BJ (cell line): ENCODE data around the gene ALKBH4. TPM values are rescaled to one million over a fixed set of nuclear protein-coding genes. Genes with fewer than 3 reads are reported as not detected.
"Not testable (repeated sequence)": the region's sequence is repeated elsewhere in the genome, so short reads cannot be mapped to it uniquely, and the experiment has no call there.

Experiments
- CTCF ChIA-PET: fragments of 350-600 bp; formaldehyde crosslinking; extraction: SDS; loops from one replicate; lab custom pipeline; 2021; ENCODE audit warnings: antibody characterized with exemption, inconsistent platforms; lab: Yijun Ruan, JAX
- POLR2A ChIA-PET: fragments of 300-600 bp; sonication (Branson Sonifier 250); formaldehyde crosslinking; extraction: SDS; loops from one replicate; lab custom pipeline; 2021; ENCODE audit warnings: antibody characterized with exemption; lab: Charles Lee
- DNase-seq: peaks from one replicate; pipeline ENCODE4 v3.0.0-alpha.2; 2011; ENCODE audit warnings: low read depth
- H3K27me3 ChIP-seq: 2 replicates; pipeline ENCODE4 v1.6.0; 2011; ENCODE audit warnings: low read length; ENCODE audit not compliant: control insufficient read depth, insufficient read depth
- H3K36me3 ChIP-seq: 2 replicates; pipeline ENCODE4 v1.5.1; 2011; ENCODE audit warnings: low read length; ENCODE audit not compliant: control insufficient read depth, insufficient read depth
- H3K4me3 ChIP-seq: 2 replicates; pipeline ENCODE4 v1.5.1; 2011; ENCODE audit warnings: low read depth, mild to moderate bottlenecking, control low read depth, low read length
- polyA plus RNA-seq: library from polyadenylated mRNA; depleted of rRNA; stranded (reverse); fragments of >200 nt; gene quantifications from 2 replicates; pipeline ENCODE4 v1.2.3, GENCODE V29; 2011
- TF ChIP-seq, protein P1 (sequence below): IDR thresholded peaks from 2 replicates; pipeline ENCODE4 v1.5.1; 2011; ENCODE audit warnings: low read depth, mild to moderate bottlenecking, control low read depth, inconsistent platforms, low read length, moderate library complexity; ENCODE audit not compliant: insufficient read depth

Gene ALKBH4
- polyA plus RNA-seq, 1 experiment, result 5.9 TPM

DNA sequence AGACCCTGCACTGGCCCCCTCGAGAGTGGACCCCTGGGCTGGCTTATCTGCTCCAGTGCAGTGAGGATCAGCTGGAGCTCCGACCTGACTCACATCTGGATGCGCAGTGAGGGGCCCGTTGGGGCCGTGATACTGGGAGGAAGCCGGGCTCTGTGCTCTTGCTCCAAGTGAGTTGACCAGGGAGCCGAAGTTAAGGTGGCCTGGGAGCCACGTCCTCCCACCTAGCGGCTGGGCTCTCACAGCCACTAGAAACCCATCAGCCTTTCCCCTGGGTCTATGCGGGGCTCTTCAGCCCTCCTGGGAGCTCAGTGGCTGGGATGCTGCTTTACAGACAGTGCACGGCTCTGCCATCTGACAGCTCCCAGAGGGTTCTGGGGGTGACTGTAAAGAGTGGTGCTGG lies 9.1 kb downstream of the ALKBH4 start:
- TF ChIP-seq, protein P1, sequence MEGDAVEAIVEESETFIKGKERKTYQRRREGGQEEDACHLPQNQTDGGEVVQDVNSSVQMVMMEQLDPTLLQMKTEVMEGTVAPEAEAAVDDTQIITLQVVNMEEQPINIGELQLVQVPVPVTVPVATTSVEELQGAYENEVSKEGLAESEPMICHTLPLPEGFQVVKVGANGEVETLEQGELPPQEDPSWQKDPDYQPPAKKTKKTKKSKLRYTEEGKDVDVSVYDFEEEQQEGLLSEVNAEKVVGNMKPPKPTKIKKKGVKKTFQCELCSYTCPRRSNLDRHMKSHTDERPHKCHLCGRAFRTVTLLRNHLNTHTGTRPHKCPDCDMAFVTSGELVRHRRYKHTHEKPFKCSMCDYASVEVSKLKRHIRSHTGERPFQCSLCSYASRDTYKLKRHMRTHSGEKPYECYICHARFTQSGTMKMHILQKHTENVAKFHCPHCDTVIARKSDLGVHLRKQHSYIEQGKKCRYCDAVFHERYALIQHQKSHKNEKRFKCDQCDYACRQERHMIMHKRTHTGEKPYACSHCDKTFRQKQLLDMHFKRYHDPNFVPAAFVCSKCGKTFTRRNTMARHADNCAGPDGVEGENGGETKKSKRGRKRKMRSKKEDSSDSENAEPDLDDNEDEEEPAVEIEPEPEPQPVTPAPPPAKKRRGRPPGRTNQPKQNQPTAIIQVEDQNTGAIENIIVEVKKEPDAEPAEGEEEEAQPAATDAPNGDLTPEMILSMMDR, result no peak
- CTCF ChIA-PET, result no interaction called here

DNA sequence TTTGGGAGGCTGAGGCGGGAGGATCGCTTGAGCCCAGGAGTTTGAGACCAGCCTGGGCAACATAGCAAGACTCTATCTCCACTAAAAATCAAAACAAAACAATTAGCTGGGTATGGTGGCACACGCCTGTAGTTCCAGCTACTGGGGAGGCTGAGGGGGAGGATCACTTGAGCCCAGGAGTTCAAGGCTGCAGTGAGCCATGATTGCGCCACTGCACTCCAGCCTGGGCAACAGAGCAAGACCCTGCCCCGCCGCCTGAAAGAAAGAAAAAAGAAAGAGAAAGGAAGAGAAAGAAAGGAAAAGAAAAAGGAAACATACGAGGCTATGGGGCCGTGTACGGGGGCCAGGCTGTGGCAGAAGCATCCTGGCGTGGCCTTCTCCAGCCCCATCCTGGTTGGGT lies 9.7 kb downstream of the ALKBH4 start:
- H3K4me3 ChIP-seq, DNase-seq, POLR2A ChIA-PET, H3K27me3 ChIP-seq, CTCF ChIA-PET: not testable (repeated sequence)
- H3K36me3 ChIP-seq, result peaks cover 15% of the 10 kb centered on the region

More for the DNA sequence above, 9.1 kb downstream of the ALKBH4 start:
- H3K27me3 ChIP-seq, result no peaks in the 10 kb centered on the region
- POLR2A ChIA-PET, result no interaction called here
- no peak for DNase-seq
- no peak overlapping the region for H3K4me3 ChIP-seq
- H3K36me3 ChIP-seq, result peaks cover 15% of the 10 kb centered on the region

DNA sequence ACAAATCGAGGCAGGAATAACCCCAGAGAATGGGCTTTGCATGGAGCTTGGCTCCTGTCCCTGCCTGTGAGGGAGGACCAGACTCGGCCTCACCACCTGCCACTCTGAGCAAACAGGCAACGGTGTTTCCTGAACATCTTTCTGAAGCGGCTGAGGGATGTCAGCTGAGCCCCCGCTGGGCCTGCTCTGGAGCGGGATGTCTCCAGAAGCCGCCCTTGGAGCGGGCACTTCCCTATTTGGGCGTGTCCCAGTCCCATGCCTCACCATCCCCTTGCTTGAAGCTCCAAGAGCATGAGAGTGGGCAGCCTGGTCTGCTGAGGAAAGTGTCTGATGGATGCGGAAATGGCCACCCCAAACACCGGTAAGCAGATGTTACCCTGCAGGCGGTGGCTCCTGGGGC lies 10.2 kb downstream of the ALKBH4 start:
- POLR2A ChIA-PET, result no interaction called here
- TF ChIP-seq, protein P1, result no peak
- CTCF ChIA-PET, result no interaction called here
- DNase-seq, result no peak
- peaks cover 15% of the 10 kb centered on the region for H3K36me3 ChIP-seq
- no peaks in the 10 kb centered on the region for H3K27me3 ChIP-seq
- no peak overlapping the region for H3K4me3 ChIP-seq

DNA sequence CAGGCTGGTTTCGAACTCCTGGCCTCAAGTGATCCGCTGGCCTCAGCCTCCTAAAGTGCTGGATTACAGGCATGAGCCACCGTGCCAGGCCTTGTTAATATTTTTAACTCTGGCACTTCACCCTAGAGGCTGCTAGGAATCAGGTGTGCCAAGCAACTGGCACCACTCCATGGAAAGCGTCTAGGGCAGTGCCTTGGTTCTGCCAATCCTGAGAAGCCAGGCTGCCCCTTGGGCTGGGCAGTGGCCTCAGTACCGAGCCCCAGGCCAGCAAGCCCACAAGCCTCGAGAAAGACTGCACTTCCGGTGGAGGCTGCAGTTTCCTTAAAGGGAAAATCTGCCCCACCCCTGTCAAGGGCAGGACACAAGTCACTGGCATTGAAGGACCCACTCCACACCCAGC lies 11.3 kb downstream of the ALKBH4 start:
- H3K27me3 ChIP-seq, result no peaks in the 10 kb centered on the region
- POLR2A ChIA-PET, result no interaction called here
- H3K4me3 ChIP-seq, result no peak overlapping the region
- no peak for DNase-seq
- peaks cover 11% of the 10 kb centered on the region for H3K36me3 ChIP-seq
- TF ChIP-seq, protein P1, result no peak
- CTCF ChIA-PET, result no interaction called here

DNA sequence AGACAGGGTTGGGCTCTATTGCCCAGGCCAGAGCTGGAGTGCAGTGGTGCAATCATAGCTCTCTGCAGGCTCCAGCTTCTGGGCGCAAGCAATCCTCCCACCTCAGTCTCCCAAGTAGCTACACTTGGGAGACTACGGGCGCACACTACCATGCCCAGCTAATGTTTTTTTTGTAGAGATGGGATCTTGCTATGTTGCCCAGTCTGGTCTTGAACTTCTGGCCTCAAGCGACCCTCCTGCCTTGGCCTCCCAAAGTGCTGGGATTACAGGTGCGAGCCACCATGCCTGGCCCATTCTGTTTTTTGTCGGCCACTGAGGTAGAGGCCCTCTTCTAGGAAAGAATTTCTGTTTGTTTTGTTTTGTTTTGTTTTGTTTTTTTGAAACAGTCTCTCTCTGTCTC lies 12.2 kb downstream of the ALKBH4 start:
- peaks cover 10% of the 10 kb centered on the region for H3K36me3 ChIP-seq
- no peaks in the 10 kb centered on the region for H3K27me3 ChIP-seq
- TF ChIP-seq, protein P1, result no peak
- ChIA-PET POLR2A (no interaction called here), CTCF (no interaction called here)
- DNase-seq, result no peak
- no peak overlapping the region for H3K4me3 ChIP-seq

DNA sequence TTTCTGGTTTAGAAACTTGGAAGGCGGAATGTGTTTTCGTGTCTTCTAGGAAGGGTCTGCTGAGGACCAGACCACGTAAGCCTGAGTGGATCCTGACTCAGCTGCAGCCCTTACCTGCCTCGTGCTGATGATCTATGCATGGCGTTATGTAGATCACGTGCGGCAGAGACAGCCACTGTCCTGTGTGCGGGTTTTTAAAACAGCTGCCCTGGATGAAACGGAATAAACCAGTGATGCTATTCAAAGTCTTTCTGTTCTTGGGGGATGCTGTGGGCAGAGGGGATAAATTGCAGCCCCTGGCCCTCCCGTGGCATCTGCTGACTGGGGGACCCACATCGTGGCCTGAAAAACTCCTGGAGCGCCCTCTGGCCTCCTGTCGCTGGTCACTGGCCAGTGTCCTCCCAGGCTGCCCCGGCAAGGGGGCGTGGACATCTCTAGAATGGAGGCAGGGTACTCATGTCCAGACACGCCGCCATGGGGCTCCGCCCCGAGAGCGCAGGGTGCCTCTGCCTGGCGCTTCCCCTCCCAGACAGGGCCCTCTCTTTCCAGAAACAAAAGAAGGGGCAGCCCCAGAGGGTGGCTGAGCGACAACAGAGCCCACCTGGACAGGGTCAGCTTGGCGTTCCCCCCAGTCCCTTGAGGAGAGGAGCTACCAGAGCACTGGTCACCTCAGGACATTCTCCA lies 13.2 kb downstream of the ALKBH4 start:
- Histone ChIP-seq H3K36me3 (peaks cover 13% of the 10 kb centered on the region), H3K27me3 (no peaks in the 10 kb centered on the region), H3K4me3 (no peak overlapping the region)
- ChIA-PET POLR2A (no interaction called here), CTCF (interaction anchor here (0.6 kb wide), 1 partner anchor 20 kb away, joined by 3 read pairs; no protein-coding TSS in a partner anchor)
- no peak for DNase-seq
- TF ChIP-seq, protein P1, result no peak
